ENCODE data around the gene UBE2V1. TPM values are rescaled to one million over a fixed set of nuclear protein-coding genes. Genes with fewer than 3 reads are reported as not detected.
A peak's percentile ranks its signal among the peaks of the same experiment; 100 is the strongest.

UBE2V1 gene
- polyA plus RNA-seq, 1 of the 3 experiments (the other 2 are of a cell fraction): 99.7 TPM

DNA sequence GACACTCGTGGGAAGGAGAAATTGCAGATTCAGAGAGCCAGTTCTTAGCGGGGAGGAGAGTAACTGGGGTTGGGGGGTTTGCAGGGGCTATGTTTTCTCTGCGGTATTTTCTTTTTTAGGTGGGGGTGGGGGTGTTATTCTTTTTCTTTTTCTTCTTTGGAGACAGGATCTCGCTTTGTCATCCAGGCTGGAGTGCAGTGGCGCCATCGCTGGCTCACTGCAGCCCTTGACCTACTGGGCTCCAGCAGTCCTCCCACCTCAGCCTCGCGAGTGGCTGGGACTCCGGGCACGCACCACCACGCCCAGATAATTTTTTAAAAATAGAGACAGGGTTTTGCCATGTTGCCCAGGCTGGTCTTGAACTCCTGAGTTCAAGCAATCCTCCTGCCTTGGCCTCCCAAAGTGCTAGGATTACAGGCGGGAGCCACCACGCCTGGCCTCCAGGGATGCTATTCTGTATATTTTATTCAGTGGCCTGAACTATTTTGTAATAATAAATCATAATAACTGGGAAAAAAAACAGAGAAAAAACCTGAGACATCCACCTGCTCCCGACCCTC, 57.3 kb downstream of the UBE2V1 start:
- ChIA-PET POLR2A (interaction anchor here (0.7 to 1.5 kb wide), 6 partner anchors 15 to 74 kb away, joined by 3 to 6 read pairs (median 4); partner anchors contain the start of gene SNAI1), CTCF (interaction anchor here (0.9 to 5.2 kb wide), 6 partner anchors 8 to 76 kb away, joined by 3 to 29 read pairs (median 8); partner anchors contain the start of gene SNAI1)
- Histone ChIP-seq H2AFZ (ENCODE audit: low read depth) (peak overlapping the region; percentile 88), H3F3A (replicated peaks; ENCODE audit: insufficient read depth) (peaks cover 4% of the 10 kb centered on the region), H3K9me2 (no peaks in the 10 kb centered on the region), H3K4me3 (ENCODE audit: low read depth in 2 of 2, low read length in 1 of 2) (no peak overlapping the region), H3K27ac (ENCODE audit: low read depth in 2 of 2, low read length in 1 of 2) (peak overlapping the region; percentile 49 to 97; a peak in 3 of 4 replicates), H3K27me3 (ENCODE audit: insufficient read depth) (no peaks in the 10 kb centered on the region), H4K20me1 (ENCODE audit: insufficient read depth) (no peaks in the 10 kb centered on the region), H3K79me2 (ENCODE audit: insufficient read depth) (no peaks in the 10 kb centered on the region), H3K36me3 (replicated peaks in 1 of 2; ENCODE audit: control insufficient read depth in 1 of 2, insufficient read depth in 2 of 2, low read length in 1 of 2) (no peaks in the 10 kb centered on the region), H3K4me2 (peak overlapping the region; percentile 61), H3K9me3 (no peaks in the 10 kb centered on the region), H3K9ac (peak overlapping the region; percentile 29; the same call in 1 of the 2 replicates), H3K4me1 (ENCODE audit: control insufficient read depth in 1 of 2, insufficient read depth in 2 of 2, low read depth in 1 of 2, low read length in 1 of 2) (peaks cover 6 to 37% of the 10 kb centered on the region in 2 experiments; a peak in 3 of 4 replicates)
- WGBS (ENCODE audit: low lambda C conversion rate): 61% methylated on average over 14 of the region's 14 CpGs
- DNase-seq: no peak
- TF ChIP-seq USF2 (IDR thresholded peaks at IDR 0.05; ENCODE audit: borderline replicate concordance, low read depth, low read length) (no peak), ELF1 (IDR thresholded peaks at IDR 0.05) (no peak), SMC3 (IDR thresholded peaks at IDR 0.05; ENCODE audit: low read depth, low read length) (no peak), JUND (IDR thresholded peaks at IDR 0.05) (no peak), CHD2 (IDR thresholded peaks at IDR 0.05; ENCODE audit: low read length, partially characterized antibody) (no peak), FOSL2 (IDR thresholded peaks at IDR 0.05; ENCODE audit: borderline replicate concordance, low read depth) (no peak), TEAD4 (IDR thresholded peaks at IDR 0.05; ENCODE audit: borderline replicate concordance, insufficient read depth) (no peak), EZH2phosphoT487 (IDR thresholded peaks at IDR 0.05; ENCODE audit: borderline replicate concordance, low read depth) (no peak), NFIC (IDR thresholded peaks at IDR 0.05; ENCODE audit: borderline replicate concordance) (no peak)

- POLR2A ChIA-PET: interaction anchor here (0.6 to 1.4 kb wide), 7 partner anchors 9 to 73 kb away, joined by 3 to 6 read pairs (median 3); partner anchors contain the start of gene SNAI1
- Histone ChIP-seq H4K20me1 (ENCODE audit: insufficient read depth) (no peaks in the 10 kb centered on the region), H3K9me2 (no peaks in the 10 kb centered on the region), H3K4me1 (ENCODE audit: control insufficient read depth in 1 of 2, insufficient read depth in 2 of 2, low read depth in 1 of 2, low read length in 1 of 2) (peaks cover 6 to 37% of the 10 kb centered on the region in 2 experiments; a peak in 3 of 4 replicates), H3K4me2 (peak overlapping the region; percentile 61), H3K79me2 (ENCODE audit: insufficient read depth) (no peaks in the 10 kb centered on the region), H3K36me3 (replicated peaks in 1 of 2; ENCODE audit: control insufficient read depth in 1 of 2, insufficient read depth in 2 of 2, low read length in 1 of 2) (no peaks in the 10 kb centered on the region), H3K27ac (ENCODE audit: low read depth in 2 of 2, low read length in 1 of 2) (peak overlapping the region; percentile 49 to 97; a peak in 3 of 4 replicates), H3F3A (replicated peaks; ENCODE audit: insufficient read depth) (peaks cover 4% of the 10 kb centered on the region), H3K27me3 (ENCODE audit: insufficient read depth) (no peaks in the 10 kb centered on the region), H2AFZ (ENCODE audit: low read depth) (peak overlapping the region; percentile 88), H3K9me3 (no peaks in the 10 kb centered on the region), H3K9ac (peak overlapping the region; percentile 29; the same call in 1 of the 2 replicates), H3K4me3 (ENCODE audit: low read depth in 2 of 2, low read length in 1 of 2) (no peak overlapping the region)
- WGBS (ENCODE audit: low lambda C conversion rate): 37% methylated on average over 18 of the region's 34 CpGs
- CTCF ChIA-PET: interaction anchor here (0.8 to 5.2 kb wide), 9 partner anchors 9 to 76 kb away, joined by 3 to 29 read pairs (median 6); partner anchors contain the start of gene SNAI1
- peak; percentile 93 for DNase-seq
- TF ChIP-seq, protein P1, sequence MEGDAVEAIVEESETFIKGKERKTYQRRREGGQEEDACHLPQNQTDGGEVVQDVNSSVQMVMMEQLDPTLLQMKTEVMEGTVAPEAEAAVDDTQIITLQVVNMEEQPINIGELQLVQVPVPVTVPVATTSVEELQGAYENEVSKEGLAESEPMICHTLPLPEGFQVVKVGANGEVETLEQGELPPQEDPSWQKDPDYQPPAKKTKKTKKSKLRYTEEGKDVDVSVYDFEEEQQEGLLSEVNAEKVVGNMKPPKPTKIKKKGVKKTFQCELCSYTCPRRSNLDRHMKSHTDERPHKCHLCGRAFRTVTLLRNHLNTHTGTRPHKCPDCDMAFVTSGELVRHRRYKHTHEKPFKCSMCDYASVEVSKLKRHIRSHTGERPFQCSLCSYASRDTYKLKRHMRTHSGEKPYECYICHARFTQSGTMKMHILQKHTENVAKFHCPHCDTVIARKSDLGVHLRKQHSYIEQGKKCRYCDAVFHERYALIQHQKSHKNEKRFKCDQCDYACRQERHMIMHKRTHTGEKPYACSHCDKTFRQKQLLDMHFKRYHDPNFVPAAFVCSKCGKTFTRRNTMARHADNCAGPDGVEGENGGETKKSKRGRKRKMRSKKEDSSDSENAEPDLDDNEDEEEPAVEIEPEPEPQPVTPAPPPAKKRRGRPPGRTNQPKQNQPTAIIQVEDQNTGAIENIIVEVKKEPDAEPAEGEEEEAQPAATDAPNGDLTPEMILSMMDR (IDR thresholded peaks at IDR 0.05): no peak
- TF ChIP-seq RCOR1 (IDR thresholded peaks at IDR 0.05; ENCODE audit: low read length) (peak; percentile 66), FOXJ3 (CRISPR knock-in tag; IDR thresholded peaks at IDR 0.05) (peak; percentile 92), ELF1 (IDR thresholded peaks at IDR 0.05) (no peak), TAF1 (IDR thresholded peaks at IDR 0.05; ENCODE audit: borderline replicate concordance, low read depth, low read length) (no peak), MAX (IDR thresholded peaks at IDR 0.05; ENCODE audit: low read depth) (peak; percentile 58; the same call in 1 of the 2 replicates), MXI1 (IDR thresholded peaks at IDR 0.05; ENCODE audit: low read depth, low read length) (peak; percentile 36; the same call in 1 of the 2 replicates), REST (IDR thresholded peaks at IDR 0.05; ENCODE audit: low read depth, low read length) (no peak)
- TF ChIP-seq, protein P2, sequence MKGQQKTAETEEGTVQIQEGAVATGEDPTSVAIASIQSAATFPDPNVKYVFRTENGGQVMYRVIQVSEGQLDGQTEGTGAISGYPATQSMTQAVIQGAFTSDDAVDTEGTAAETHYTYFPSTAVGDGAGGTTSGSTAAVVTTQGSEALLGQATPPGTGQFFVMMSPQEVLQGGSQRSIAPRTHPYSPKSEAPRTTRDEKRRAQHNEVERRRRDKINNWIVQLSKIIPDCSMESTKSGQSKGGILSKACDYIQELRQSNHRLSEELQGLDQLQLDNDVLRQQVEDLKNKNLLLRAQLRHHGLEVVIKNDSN (IDR thresholded peaks at IDR 0.05; ENCODE audit: borderline replicate concordance, low read depth): no peak
These were observed 58.1 kb downstream of the UBE2V1 start for GRCh38 chr20:50054626-50055511.

Data from SK-N-SH (cell line).